LNCAP (cell line): ENCODE results near the gene VAV1.

ENCODE experiments used
- CTCF ChIP-seq: fragments of 450-650 bp; IDR thresholded peaks from 2 replicates; pipeline ENCODE4 v1.5.1; 2017; ENCODE audit warnings: mild to moderate bottlenecking

VAV1 gene

DNA sequence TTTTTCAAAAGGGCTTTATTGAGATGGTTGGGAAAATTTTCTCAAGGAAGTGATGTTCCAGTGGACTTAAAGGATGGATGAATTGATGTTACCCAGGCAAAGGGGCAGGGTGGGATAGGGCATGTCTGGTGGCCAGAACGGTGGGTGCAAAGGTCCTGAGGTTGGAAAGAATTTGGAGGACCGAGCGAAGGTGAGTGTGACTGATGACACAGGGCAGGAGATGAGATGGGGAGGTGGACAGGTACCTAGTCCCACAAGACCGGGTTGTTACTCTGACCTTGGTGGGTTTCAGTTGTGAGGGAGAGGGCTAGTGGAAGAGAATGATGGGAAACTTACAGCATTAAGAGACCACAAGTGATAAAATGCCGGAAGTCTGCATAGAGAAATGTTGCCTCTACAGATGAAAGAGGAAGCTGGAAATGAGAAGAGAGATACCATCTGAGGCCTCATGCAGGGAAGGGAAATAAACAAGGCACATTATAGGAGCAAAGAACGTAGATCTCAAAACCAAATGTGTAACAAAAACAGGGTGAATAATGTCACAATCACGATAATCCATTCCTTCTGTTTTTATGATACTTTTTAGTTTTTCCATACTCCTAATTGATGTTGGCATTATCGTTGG lies 119.4 kb downstream of the VAV1 start:
- TF ChIP-seq CTCF, result no peak

DNA sequence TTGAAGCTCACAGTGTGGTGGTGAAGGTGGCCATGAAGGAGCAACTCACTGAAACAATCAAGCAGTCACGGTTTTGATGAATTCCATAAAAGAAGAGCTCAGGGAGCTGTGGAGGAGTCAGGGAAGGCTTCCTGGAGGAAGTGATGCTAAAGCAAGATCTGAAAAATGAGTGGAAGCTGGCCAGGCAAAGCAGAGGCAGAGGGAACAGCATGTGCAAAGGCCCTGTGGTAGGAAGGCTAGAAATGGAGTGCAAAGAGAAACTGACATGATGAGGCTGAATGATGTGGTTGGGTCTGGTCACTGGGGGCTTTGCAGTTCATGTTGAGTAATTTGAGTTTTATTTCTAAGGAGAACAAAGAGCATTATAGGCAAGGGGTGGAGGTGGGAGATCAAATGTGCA lies 121.8 kb downstream of the VAV1 start:
- no peak for TF ChIP-seq CTCF

DNA sequence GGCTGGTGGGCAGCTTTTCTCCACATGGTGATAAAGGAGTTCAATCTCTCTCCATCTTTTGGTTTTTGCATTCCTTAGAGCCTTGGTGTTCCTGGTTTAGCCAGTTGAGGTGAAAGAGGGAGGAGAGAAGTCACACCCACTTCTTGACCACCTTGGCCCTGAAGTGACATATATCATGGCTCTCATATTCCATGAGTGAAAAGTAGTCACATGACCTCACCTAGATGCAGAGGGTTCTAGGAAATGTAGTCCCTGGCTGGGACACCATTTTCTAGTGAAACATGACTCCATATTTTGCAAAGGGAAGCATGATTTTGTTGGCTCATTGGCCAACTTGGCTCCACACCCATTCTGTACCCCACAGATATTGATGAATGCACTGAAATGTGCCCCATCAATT lies 130.9 kb downstream of the VAV1 start:
- no peak for TF ChIP-seq CTCF

GRCh38 chr19:6906559-6907060 lies 134.1 kb downstream of the VAV1 start:
- no peak for TF ChIP-seq CTCF
